ENCODE results near the gene SELL.
"Not testable (repeated sequence)": the region's sequence is repeated elsewhere in the genome, so short reads cannot be mapped to it uniquely, and the experiment has no call there.

Gene SELL

DNA sequence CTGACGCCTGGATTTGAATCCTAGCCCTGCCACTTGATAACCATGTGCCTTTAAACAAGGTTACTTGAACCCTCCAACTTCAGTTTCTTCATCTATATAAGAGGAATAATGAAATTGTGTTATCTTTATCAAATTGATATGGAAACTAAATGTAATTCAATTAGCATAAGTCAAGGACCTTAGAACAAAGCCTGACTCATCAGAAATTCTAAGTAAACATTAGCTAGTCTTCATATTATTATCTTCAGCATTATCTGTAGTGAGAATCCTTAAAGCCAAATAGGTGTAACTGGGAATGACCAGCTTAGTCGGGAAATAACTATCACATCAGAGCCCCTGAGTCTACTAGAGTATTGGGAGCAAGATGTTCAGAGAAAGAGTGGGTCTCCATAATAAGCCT is 6.6 kb downstream of the SELL start:
- DNase-seq (ENCODE audit: low spot score) = no peak

DNA sequence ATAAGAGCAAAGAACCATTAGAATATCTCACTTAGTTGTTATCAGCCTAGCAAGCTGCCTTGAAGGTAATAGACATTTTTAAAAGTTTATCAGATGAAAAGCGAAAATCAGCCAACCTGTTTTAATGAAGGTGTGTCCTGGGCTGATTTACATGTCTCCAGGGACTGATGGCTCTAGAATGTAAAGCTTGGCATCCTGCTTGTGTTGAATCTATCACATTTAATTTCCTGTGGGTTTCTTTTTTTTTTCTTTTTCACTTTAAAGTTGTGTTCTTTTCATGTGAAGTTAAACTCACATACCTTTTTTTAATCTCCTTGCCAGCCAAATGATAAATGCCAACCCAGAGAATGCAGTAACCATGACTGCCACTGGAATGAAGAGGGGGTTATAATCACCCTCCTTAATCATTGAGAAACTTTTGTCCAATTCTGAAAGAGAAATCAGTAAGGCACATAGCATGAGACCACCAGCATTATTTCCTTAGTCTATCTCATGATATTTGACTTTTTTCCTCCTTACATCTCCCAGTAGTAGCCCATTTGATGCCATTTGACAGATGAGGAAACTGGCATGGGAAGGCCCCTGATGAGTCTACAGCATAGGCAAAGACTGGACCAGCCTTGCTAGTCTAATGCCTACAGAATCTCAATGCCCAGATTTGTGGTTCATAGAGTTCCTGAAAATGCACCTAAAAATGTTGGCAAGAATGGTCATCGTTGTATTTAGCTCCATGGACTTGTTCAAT is 10.0 kb downstream of the SELL start:
- DNase-seq (ENCODE audit: low spot score) = peak; percentile 47

GRCh38 chr1:169699707-169700106 is 11.7 kb downstream of the SELL start:
- DNase-seq (ENCODE audit: low spot score) = no peak

GRCh38 chr1:169698976-169699375 is 12.4 kb downstream of the SELL start:
- no peak for DNase-seq (ENCODE audit: low spot score)

- DNase-seq (ENCODE audit: low spot score) = peak; percentile 38
Observed at GRCh38 chr1:169697755-169698154, 13.7 kb downstream of the SELL start.

GRCh38 chr1:169696273-169697100 is 14.9 kb downstream of the SELL start:
- no peak for DNase-seq (ENCODE audit: low spot score)

GRCh38 chr1:169694304-169695075 is 16.9 kb downstream of the SELL start:
- no peak for DNase-seq (ENCODE audit: low spot score)

- no peak for DNase-seq (ENCODE audit: low spot score)
Observed at GRCh38 chr1:169692756-169693460, 18.5 kb downstream of the SELL start.

- no peak for DNase-seq (ENCODE audit: low spot score)
Observed at GRCh38 chr1:169690489-169690888, 20.9 kb downstream of the SELL start.

DNA sequence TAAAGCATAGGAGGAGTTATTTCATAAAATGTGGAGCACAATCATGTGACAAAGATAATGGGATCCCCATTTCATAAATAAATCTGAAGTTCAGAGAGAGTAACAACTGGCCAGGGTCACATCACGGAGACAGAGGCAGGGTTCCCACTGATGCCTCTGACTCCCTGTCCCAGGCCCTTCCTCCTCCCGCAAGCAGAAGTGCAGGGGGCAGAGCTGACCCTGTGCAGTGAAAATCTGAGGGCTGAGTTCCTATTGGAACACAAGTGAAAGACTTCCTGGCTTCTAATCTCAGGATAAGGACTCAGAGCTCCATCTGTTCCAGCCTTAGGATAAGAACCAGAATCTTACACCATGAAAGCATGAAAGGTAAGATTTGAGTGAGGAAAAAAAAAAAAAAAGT is 22.0 kb downstream of the SELL start:
- no peak for DNase-seq (ENCODE audit: low spot score)

DNA sequence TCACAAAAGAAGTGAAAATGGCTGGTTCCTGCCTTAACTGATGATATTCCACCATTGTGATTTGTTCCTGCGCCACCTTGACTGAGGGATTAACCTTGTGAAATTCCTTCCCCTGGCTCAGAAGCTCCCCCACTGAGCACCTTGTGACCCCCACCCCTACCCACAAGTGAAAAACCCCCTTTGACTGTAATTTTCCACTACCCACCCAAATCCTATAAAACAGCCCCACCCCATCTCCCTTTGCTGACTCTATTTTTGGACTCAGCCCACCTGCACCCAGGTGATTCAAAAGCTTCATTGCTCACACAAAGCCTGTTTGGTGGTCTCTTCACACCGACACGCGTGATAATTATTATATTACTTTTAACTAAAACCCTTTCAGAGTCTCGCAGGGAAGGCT is 23.0 kb downstream of the SELL start:
- not testable (repeated sequence) for DNase-seq (ENCODE audit: low spot score)

DNA sequence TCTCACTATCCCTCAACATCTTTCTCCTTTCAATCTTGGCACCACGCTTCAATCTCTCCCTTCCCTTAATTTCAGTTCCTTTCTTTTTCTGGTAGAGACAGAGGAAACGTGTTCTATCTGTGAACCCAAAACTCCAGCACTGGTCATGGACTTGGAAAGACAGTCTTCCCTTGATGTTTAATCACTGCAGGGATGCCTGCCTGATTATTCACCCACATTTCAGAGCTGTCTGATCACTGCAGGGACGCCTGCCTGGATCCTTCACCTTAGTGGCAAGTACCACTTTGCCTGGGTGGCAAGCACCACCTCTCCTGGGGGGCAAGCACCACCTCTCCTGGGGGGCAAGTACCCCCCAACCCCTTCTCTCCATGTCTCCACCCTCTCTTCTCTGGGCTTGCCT is 27.8 kb downstream of the SELL start:
- no peak for DNase-seq (ENCODE audit: low spot score)

- DNase-seq (ENCODE audit: low spot score) = not testable (repeated sequence)
Observed at GRCh38 chr1:169683168-169683567, 28.3 kb downstream of the SELL start.

- DNase-seq (ENCODE audit: low spot score) = no peak
Observed at GRCh38 chr1:169682071-169682470, 29.3 kb downstream of the SELL start.

GRCh38 chr1:169681140-169681539 is 30.3 kb downstream of the SELL start:
- DNase-seq (ENCODE audit: low spot score) = no peak

GRCh38 chr1:169680377-169681019 is 30.9 kb downstream of the SELL start:
- peak; percentile 45 for DNase-seq (ENCODE audit: low spot score)

DNA sequence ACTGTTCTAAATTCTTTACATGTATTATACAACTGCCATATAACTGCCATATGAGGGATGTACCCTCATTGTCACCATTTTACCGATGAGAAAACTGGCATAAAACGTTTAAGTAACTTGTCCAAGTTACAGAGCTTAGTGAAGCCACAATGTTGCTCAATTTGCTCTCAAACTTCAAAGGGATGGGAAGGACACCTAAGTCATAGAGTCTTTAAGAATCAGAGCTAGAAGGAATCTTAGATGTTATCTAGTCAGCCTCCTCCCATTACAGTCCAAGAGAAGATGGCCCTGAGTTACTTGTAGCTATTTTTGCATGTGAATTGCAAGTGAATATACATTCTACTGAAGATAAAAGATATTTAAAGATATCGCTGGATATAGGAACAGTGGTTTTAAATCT is 31.7 kb downstream of the SELL start:
- no peak for DNase-seq (ENCODE audit: low spot score)

DNA sequence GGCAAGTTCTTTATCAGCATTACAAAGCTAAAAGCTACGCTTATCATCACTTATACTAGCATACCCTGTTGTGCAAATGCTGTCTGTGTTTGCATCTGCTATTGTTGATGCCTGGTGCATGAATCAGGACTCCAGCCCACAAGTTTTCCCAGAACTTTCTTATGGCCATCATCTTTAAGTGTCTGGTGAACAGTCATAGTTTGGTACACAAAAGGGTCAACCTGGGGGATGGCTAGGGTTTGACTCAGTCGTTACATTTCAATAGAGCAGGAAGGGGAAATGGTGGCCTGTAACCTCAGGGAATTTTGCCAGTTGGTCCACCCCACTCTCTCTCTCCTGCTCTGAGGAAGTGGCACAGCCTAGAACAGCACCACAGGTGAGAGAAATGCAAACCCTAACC is 35.4 kb downstream of the SELL start:
- no peak for DNase-seq (ENCODE audit: low spot score)

DNA sequence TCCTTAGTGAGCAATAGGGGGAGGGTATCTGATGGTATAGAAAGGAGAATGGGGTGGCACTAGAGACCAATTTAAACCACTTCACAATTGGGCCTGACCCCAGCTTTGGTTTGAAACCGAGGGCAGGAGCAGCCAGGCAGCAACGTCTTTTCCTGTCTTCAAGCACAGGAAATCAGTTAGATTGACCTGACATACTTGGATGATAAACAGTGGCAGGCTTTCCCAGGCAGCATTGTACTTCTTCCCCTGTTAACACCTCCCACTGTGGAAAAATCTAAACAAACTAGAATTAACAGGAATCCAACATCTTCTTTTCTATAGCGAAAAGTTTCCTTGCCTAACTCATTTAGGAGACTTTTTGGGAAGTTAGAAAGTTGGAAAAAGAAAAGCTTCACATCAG is 40.6 kb downstream of the SELL start:
- DNase-seq (ENCODE audit: low spot score) = no peak

GRCh38 chr1:169670244-169670643 is 41.2 kb downstream of the SELL start:
- DNase-seq (ENCODE audit: low spot score) = not testable (repeated sequence)

Data from germinal center (tissue), 1 donor.